BJ (cell line): ENCODE data around the gene C4orf36. TPM values are rescaled to one million over a fixed set of nuclear protein-coding genes. Genes with fewer than 3 reads are reported as not detected.

ENCODE experiments used
- CTCF ChIA-PET: fragments of 350-600 bp; formaldehyde crosslinking; extraction: SDS; loops from one replicate; lab custom pipeline; 2021; ENCODE audit warnings: antibody characterized with exemption, inconsistent platforms; lab: Yijun Ruan, JAX
- POLR2A ChIA-PET: fragments of 300-600 bp; sonication (Branson Sonifier 250); formaldehyde crosslinking; extraction: SDS; loops from one replicate; lab custom pipeline; 2021; ENCODE audit warnings: antibody characterized with exemption; lab: Charles Lee
- DNase-seq: peaks from one replicate; pipeline ENCODE4 v3.0.0-alpha.2; 2011; ENCODE audit warnings: low read depth
- H3K27me3 ChIP-seq: 2 replicates; pipeline ENCODE4 v1.6.0; 2011; ENCODE audit warnings: low read length; ENCODE audit not compliant: control insufficient read depth, insufficient read depth
- H3K36me3 ChIP-seq: 2 replicates; pipeline ENCODE4 v1.5.1; 2011; ENCODE audit warnings: low read length; ENCODE audit not compliant: control insufficient read depth, insufficient read depth
- H3K4me3 ChIP-seq: 2 replicates; pipeline ENCODE4 v1.5.1; 2011; ENCODE audit warnings: low read depth, mild to moderate bottlenecking, control low read depth, low read length
- polyA plus RNA-seq: library from polyadenylated mRNA; depleted of rRNA; stranded (reverse); fragments of >200 nt; gene quantifications from 2 replicates; pipeline ENCODE4 v1.2.3, GENCODE V29; 2011
- TF ChIP-seq, protein P1 (sequence below): IDR thresholded peaks from 2 replicates; pipeline ENCODE4 v1.5.1; 2011; ENCODE audit warnings: low read depth, mild to moderate bottlenecking, control low read depth, inconsistent platforms, low read length, moderate library complexity; ENCODE audit not compliant: insufficient read depth

C4orf36 gene
- polyA plus RNA-seq, 1 experiment: 3.1 TPM

DNA sequence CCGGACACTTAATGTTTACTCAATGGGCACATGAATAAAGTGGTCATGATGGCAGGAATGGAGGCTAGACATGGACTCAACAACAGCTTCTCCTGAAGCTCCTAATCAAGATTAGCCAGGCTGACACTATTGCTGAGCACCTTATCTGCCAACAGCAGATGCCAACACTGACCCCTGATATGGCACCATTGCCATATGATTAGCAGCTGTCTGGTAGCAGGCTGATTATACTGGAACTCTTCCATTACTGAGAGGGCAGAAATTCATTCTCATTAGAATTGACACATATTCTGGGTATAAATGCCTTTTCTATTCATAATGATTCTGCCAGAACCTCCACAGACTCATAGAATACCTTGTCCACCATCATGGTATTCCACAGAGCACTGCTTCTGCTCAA is 24.2 kb upstream of the C4orf36 start:
- no peaks in the 10 kb centered on the region for H3K27me3 ChIP-seq
- no peak for DNase-seq
- POLR2A ChIA-PET: no interaction called here
- H3K4me3 ChIP-seq: no peak overlapping the region
- no peaks in the 10 kb centered on the region for H3K36me3 ChIP-seq
- TF ChIP-seq, protein P1, sequence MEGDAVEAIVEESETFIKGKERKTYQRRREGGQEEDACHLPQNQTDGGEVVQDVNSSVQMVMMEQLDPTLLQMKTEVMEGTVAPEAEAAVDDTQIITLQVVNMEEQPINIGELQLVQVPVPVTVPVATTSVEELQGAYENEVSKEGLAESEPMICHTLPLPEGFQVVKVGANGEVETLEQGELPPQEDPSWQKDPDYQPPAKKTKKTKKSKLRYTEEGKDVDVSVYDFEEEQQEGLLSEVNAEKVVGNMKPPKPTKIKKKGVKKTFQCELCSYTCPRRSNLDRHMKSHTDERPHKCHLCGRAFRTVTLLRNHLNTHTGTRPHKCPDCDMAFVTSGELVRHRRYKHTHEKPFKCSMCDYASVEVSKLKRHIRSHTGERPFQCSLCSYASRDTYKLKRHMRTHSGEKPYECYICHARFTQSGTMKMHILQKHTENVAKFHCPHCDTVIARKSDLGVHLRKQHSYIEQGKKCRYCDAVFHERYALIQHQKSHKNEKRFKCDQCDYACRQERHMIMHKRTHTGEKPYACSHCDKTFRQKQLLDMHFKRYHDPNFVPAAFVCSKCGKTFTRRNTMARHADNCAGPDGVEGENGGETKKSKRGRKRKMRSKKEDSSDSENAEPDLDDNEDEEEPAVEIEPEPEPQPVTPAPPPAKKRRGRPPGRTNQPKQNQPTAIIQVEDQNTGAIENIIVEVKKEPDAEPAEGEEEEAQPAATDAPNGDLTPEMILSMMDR: no peak
- CTCF ChIA-PET: interaction anchor here (1.3 kb wide), 1 partner anchor 176 kb away, joined by 6 read pairs; no protein-coding TSS in a partner anchor

DNA sequence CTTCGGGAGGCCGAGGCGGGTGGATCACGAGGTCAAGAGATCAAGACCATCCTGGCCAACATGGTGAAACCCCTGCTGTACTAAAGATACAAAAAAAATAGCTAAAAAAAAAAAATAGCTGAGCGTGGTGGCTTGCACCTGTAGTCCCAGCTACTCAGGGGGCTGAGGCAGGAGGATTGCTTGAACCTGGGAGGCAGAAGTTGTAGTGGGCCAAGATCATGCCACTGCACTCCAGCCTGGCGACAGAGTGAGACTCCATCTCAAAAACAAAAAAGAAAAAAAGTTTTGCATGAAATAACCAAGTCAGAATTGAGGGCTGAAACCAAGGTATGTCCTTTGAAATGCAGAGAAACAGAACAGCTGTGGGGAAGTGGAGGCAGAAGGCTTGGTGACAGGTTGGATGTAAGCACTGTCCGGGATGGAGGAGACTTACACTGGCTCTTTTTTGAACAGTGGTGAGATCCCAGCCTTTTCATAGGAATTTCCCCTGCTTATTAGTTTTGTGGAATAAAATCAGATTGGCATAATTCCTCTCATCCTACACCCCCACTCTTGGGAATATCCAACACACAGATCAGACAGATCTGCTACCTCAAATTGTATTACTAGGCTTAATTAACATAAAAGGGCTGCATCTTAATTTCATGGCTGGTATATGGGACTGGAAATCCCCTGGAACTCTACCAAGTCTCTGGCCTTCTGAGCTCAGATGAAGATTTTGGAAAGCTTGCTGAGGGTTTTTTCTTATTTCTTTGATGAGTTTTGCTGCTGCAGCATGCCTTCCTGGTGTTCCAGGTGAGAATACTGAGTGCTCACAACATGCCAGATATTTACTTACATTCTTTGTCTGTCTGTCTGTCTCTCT is 18.8 kb upstream of the C4orf36 start:
- Histone ChIP-seq H3K27me3 (no peaks in the 10 kb centered on the region), H3K4me3 (no peak overlapping the region), H3K36me3 (no peaks in the 10 kb centered on the region)
- CTCF ChIA-PET: interaction anchor here (0.6 to 3.1 kb wide), 4 partner anchors 9 to 207 kb away, joined by 3 to 25 read pairs (median 6); no protein-coding TSS in a partner anchor
- no peak for DNase-seq
- TF ChIP-seq, protein P1: no peak
- POLR2A ChIA-PET: no interaction called here

DNA sequence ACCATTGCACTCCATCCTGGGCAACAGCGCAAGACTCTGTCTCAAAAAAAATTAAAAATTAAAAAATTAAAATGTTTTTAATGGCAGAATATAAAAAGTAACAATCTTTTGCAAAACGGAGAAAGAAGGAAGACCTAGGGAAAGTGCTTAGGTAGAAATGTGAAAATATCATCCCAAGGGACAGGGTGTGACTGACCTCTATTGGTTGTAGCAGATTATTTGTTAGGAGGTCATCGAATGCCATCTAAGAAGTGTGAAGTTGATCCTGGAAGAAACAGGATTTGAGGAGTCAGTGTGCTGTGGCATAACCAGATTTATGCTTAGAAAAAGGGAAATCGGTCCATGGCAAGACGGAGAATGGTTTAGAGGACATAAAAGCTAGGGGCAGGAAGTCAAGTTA is 18.1 kb upstream of the C4orf36 start:
- DNase-seq: no peak
- no peaks in the 10 kb centered on the region for H3K36me3 ChIP-seq
- TF ChIP-seq, protein P1: 0 out of 2 replicates have a peak, but pooled peaks have one; percentile 4
- ChIA-PET POLR2A (no interaction called here), CTCF (interaction anchor here (1.6 to 3.1 kb wide), 4 partner anchors 11 to 411 kb away, joined by 4 to 25 read pairs (median 9); no protein-coding TSS in a partner anchor)
- H3K27me3 ChIP-seq: no peaks in the 10 kb centered on the region
- H3K4me3 ChIP-seq: no peak overlapping the region

DNA sequence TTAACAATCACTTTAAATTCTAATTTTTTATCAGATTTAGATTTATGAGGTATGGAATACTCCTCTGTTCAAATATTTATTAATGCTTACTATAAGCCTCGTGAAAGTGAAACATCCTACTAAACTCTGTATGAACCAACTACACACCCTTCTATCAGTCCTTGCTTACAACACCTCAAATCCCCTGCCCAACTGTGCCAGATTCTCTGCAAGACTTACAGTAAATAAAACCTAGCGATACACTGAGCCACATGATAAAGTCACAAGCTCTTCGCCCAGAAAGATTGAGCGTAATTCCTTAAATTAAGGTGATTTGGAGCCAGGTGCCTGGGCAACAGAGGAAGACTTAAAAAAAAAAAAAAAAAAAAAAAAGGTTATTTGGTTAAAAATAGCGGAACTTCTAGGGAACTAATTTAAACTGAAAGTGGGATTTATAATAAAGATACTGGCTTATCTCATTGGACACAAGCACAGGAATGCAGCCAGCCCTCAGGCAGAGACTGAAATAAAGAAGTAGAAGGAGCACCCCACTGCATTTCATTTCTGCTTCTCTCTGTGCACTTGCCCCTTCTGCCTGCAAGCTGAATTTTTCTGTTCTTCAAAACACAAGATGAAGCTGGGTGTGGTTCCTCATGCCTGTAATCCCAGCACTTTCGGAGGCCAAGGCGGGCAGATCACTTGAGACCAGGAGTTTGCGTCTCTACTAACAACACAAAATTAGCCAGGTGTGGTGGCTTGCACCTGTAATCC is 17.5 kb upstream of the C4orf36 start:
- DNase-seq: no peak
- ChIA-PET CTCF (interaction anchor here (1.2 to 3.1 kb wide), 5 partner anchors 11 to 411 kb away, joined by 4 to 25 read pairs (median 9); no protein-coding TSS in a partner anchor), POLR2A (no interaction called here)
- Histone ChIP-seq H3K36me3 (no peaks in the 10 kb centered on the region), H3K4me3 (no peak overlapping the region), H3K27me3 (no peaks in the 10 kb centered on the region)
- TF ChIP-seq, protein P1: no peak
